HPDE6-E6E7 (cell line): ENCODE results near the gene ATP13A2.
"Not testable (repeated sequence)": the region's sequence is repeated elsewhere in the genome, so short reads cannot be mapped to it uniquely, and the experiment has no call there.

ENCODE experiments used
- DNase-seq: peaks from one replicate; pipeline ENCODE4 v3.0.0; 2011; ENCODE audit warnings: missing footprints; ENCODE audit errors: extremely low spot score

Gene ATP13A2

GRCh38 chr1:16979475-16980327, 32.0 kb downstream of the ATP13A2 start:
- no peak for DNase-seq

GRCh38 chr1:16978567-16979474, 32.9 kb downstream of the ATP13A2 start:
- DNase-seq = no peak

GRCh38 chr1:16978139-16978538, 33.6 kb downstream of the ATP13A2 start:
- DNase-seq = no peak

- no peak for DNase-seq
Observed at GRCh38 chr1:16977377-16977776, 34.4 kb downstream of the ATP13A2 start.

GRCh38 chr1:16976966-16977365, 34.8 kb downstream of the ATP13A2 start:
- DNase-seq = no peak

GRCh38 chr1:16975838-16976237, 35.9 kb downstream of the ATP13A2 start:
- no peak for DNase-seq

- DNase-seq = no peak
Observed at GRCh38 chr1:16975211-16975610, 36.5 kb downstream of the ATP13A2 start.

GRCh38 chr1:16973215-16973614, 38.5 kb downstream of the ATP13A2 start:
- no peak for DNase-seq

GRCh38 chr1:16972189-16972895, 39.4 kb downstream of the ATP13A2 start:
- DNase-seq = no peak

GRCh38 chr1:16971341-16972188, 40.2 kb downstream of the ATP13A2 start:
- no peak for DNase-seq

- DNase-seq = no peak
Observed at GRCh38 chr1:16970132-16970910, 41.4 kb downstream of the ATP13A2 start.

- no peak for DNase-seq
Observed at GRCh38 chr1:16969651-16970050, 42.1 kb downstream of the ATP13A2 start.

GRCh38 chr1:16969057-16969611, 42.6 kb downstream of the ATP13A2 start:
- DNase-seq = no peak

GRCh38 chr1:16968372-16968771, 43.4 kb downstream of the ATP13A2 start:
- no peak for DNase-seq

GRCh38 chr1:16967962-16968361, 43.8 kb downstream of the ATP13A2 start:
- DNase-seq = no peak

GRCh38 chr1:16967095-16967575, 44.6 kb downstream of the ATP13A2 start:
- DNase-seq = no peak

- no peak for DNase-seq
Observed at GRCh38 chr1:16966282-16966681, 45.4 kb downstream of the ATP13A2 start.

GRCh38 chr1:16965486-16966067, 46.2 kb downstream of the ATP13A2 start:
- no peak for DNase-seq

- not testable (repeated sequence) for DNase-seq
Observed at GRCh38 chr1:16964169-16964568, 47.6 kb downstream of the ATP13A2 start.
